Gastroesophageal sphincter (tissue), 4 donors: Measurements from ENCODE around the gene JUN. TPM values are rescaled to one million over a fixed set of nuclear protein-coding genes. Genes with fewer than 3 reads are reported as not detected.

Experiments used
- ATAC-seq: fragments of 150-250 bp; one replicate; pipeline ENCODE4 v1.9.1; 2016; ENCODE audit warnings: mild to moderate bottlenecking, moderate library complexity
- H3K27ac ChIP-seq, 4 donors: fragments of 200-600 bp; sonication (generic) in 3 of 4; 1 replicate in 3 of 4; 2 replicates in 1 of 4; pipeline ENCODE4 v1.5.1; 2016 to 2019
- H3K27me3 ChIP-seq: fragments of 200-600 bp; sonication (generic); one replicate; pipeline ENCODE4 v1.5.1; 2019
- H3K36me3 ChIP-seq, 2 donors: fragments of 200-600 bp; sonication (generic); one replicate each; pipeline ENCODE4 v1.5.1; 2019; ENCODE audit warnings: control low read depth in 1 of 2
- H3K4me1 ChIP-seq, 3 donors: fragments of 200-600 bp; sonication (generic); 1 replicate in 2 of 3; 2 replicates in 1 of 3; pipeline ENCODE4 v1.5.1; 2016 to 2019; ENCODE audit warnings: control low read depth in 2 of 3
- H3K4me3 ChIP-seq, 2 donors: fragments of 200-600 bp; sonication (generic); one replicate each; pipeline ENCODE4 v1.5.1; 2019; ENCODE audit warnings: mild to moderate bottlenecking in 1 of 2, moderate library complexity in 1 of 2
- H3K9me3 ChIP-seq, 3 donors: fragments of 200-600 bp; sonication (generic); one replicate each; pipeline ENCODE4 v1.5.1; 2017 to 2019; ENCODE audit warnings: control low read depth in 2 of 3
- CTCF ChIP-seq, 4 experiments: fragments of 200-600 bp in 2 of 4; fragments of 450-650 bp in 2 of 4; sonication (generic) in 1 of 4; IDR thresholded peaks; one replicate each; pipeline ENCODE4 v1.5.1; 2017 to 2019; ENCODE audit warnings: antibody characterized with exemption in 4 of 4, mild to moderate bottlenecking in 2 of 4, moderate library complexity in 2 of 4
- EP300 ChIP-seq: sonication (generic); formaldehyde crosslinking; IDR thresholded peaks from one replicate; pipeline ENCODE4 v1.6.1; 2017; ENCODE audit warnings: antibody characterized with exemption, mild to moderate bottlenecking
- POLR2A ChIP-seq, 2 donors: fragments of 450-650 bp; IDR thresholded peaks; one replicate each; pipeline ENCODE4 v1.6.1; 2017; ENCODE audit warnings: antibody characterized with exemption in 2 of 2, mild to moderate bottlenecking in 2 of 2, moderate library complexity in 1 of 2
- POLR2AphosphoS5 ChIP-seq: sonication (generic); formaldehyde crosslinking; IDR thresholded peaks from one replicate; pipeline ENCODE4 v1.6.1; 2017; ENCODE audit warnings: antibody characterized with exemption
- WGBS, 2 donors: methylation state at CpG; one replicate each; pipeline ENCODE4 v1.1.5; 2018; ENCODE audit warnings: low coverage in 1 of 2; 5-methylcytosine and 5-hydroxymethylcytosine counted together
- total RNA-seq, 4 donors: library from RNA; depleted of rRNA; stranded (reverse); fragments of >200 nt; gene quantifications; one replicate each; pipeline ENCODE4 v1.1.0, GENCODE V29; 2016

The JUN gene
- total RNA-seq, 4 donors from 2014 or later = 102 to 145 (median 105) TPM

- 0% methylated on average over 6 to 17 of the region's 32 CpGs for WGBS, 2 donors
- H3K9me3 ChIP-seq = no peaks in the 10 kb centered on the region
- peak in 3 of 4 experiments; percentile 61 to 67 (median 63) for TF ChIP-seq CTCF (IDR thresholded peaks at IDR 0.05)
- TF ChIP-seq POLR2A (IDR thresholded peaks at IDR 0.05) = peak; percentile 45 to 50
- TF ChIP-seq POLR2AphosphoS5 = peak; percentile 98
- TF ChIP-seq EP300 = no peak
- H3K36me3 ChIP-seq = no peaks in the 10 kb centered on the region
- H3K4me1 ChIP-seq = peaks cover 0 to 34% (median 3%) of the 10 kb centered on the region in 3 donors
- ATAC-seq = no peak
- no peaks in the 10 kb centered on the region for H3K27me3 ChIP-seq
- H3K27ac ChIP-seq = peak overlapping the region; percentile 85 to 100 (median 99)
- H3K4me3 ChIP-seq = peak overlapping the region; percentile 42 to 74
Measured at GRCh38 chr1:58781541-58782177, 2.2 kb downstream of the JUN start.

GRCh38 chr1:58780836-58781452 lies 2.9 kb downstream of the JUN start:
- peak overlapping the region; percentile 42 to 74 for H3K4me3 ChIP-seq
- H3K27me3 ChIP-seq = no peaks in the 10 kb centered on the region
- peaks cover 0 to 27% (median 3%) of the 10 kb centered on the region in 3 donors for H3K4me1 ChIP-seq
- WGBS, 2 donors = 10 to 17% methylated on average over 2 of the region's 2 CpGs
- no peaks in the 10 kb centered on the region for H3K36me3 ChIP-seq
- no peak for ATAC-seq
- TF ChIP-seq EP300 = no peak
- peak; percentile 20 to 23 for TF ChIP-seq POLR2A (IDR thresholded peaks at IDR 0.05)
- peak; percentile 61 for TF ChIP-seq POLR2AphosphoS5
- TF ChIP-seq CTCF (IDR thresholded peaks at IDR 0.05) = no peak
- H3K27ac ChIP-seq = peak overlapping the region; percentile 85 to 100 (median 99)
- H3K9me3 ChIP-seq = no peaks in the 10 kb centered on the region

- Histone ChIP-seq H3K9me3 (no peaks in the 10 kb centered on the region), H3K27me3 (no peaks in the 10 kb centered on the region), H3K4me3 (peak overlapping the region in 1 of 2 donors; percentile 74), H3K27ac (peak overlapping the region in 3 of 4 donors; percentile 98 to 100 (median 100)), H3K4me1 (peaks cover 0 to 22% (median 3%) of the 10 kb centered on the region in 3 donors), H3K36me3 (no peaks in the 10 kb centered on the region)
- no peak for ATAC-seq
- TF ChIP-seq POLR2AphosphoS5 (no peak), POLR2A (IDR thresholded peaks at IDR 0.05) (no peak), EP300 (no peak)
Measured at GRCh38 chr1:58780411-58780810, 3.4 kb downstream of the JUN start.

GRCh38 chr1:58779801-58780382 lies 4.0 kb downstream of the JUN start:
- ATAC-seq = no peak
- H3K27ac ChIP-seq = peak overlapping the region in 3 of 4 donors; percentile 98 to 100 (median 100)

More at GRCh38 chr1:58779801-58780382, 4.0 kb downstream of the JUN start:
- Histone ChIP-seq H3K4me3 (peak overlapping the region in 1 of 2 donors; percentile 74), H3K36me3 (no peaks in the 10 kb centered on the region), H3K27me3 (no peaks in the 10 kb centered on the region), H3K9me3 (no peaks in the 10 kb centered on the region), H3K4me1 (peaks cover 0 to 20% (median 3%) of the 10 kb centered on the region in 3 donors)
- TF ChIP-seq POLR2AphosphoS5 (peak; percentile 70), POLR2A (IDR thresholded peaks at IDR 0.05) (peak; percentile 16 to 42), EP300 (no peak), CTCF (IDR thresholded peaks at IDR 0.05) (no peak)
- 16 to 33% methylated on average over 4 of the region's 4 CpGs for WGBS, 2 donors
